ENCODE results near the gene HES2. TPM values are rescaled to one million over a fixed set of nuclear protein-coding genes. Genes with fewer than 3 reads are reported as not detected.

The HES2 gene
- total RNA-seq, 1 experiment from 2014 or later: 1.2 TPM

DNA sequence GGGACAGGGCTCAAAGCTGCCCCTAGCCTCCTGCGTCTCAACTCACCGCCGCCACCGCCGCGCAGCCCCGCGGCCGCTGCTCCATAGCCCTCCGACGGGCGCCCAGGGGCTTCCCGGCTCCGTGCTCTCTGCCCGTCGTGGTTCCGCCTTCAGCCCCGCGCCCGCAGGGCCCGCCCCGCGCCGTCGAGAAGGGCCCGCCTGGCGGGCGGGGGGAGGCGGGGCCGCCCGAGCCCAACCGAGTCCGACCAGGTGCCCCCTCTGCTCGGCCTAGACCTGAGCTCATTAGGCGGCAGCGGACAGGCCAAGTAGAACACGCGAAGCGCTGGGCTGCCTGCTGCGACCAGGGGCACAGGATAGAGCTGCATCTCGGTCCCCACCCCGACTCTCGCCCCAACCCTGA is 46.3 kb upstream of the HES2 start, which contains the start of gene TNFRSF25:
TNFRSF25 (minus strand) TSS at position 151 of the 400 bp plus-strand sequence; CDS start at position 85, 66 bp downstream.
- no peak within 1 kb of the TSS for H3K27ac ChIP-seq (ENCODE audit: insufficient read length, low read depth, low read length)
- H2AK5ac ChIP-seq (ENCODE audit: insufficient read length, low read length): no peak within 1 kb of the TSS
- no peak within 1 kb of the TSS for H3K4me2 ChIP-seq (ENCODE audit: insufficient read depth, insufficient read length, low read length)
- H3K9me3 ChIP-seq (ENCODE audit: control insufficient read depth, low read depth, low read length): no peaks in the 10 kb centered on the region
- no peaks in the 10 kb centered on the region for H3K79me1 ChIP-seq (ENCODE audit: insufficient read depth, low read depth, low read length, poor library complexity, severe bottlenecking)
- H3T11ph ChIP-seq (ENCODE audit: low read length): no peak within 1 kb of the TSS
- H3K9me3 Mint-ChIP-seq: no peaks in the 10 kb centered on the region
- H2BK5ac ChIP-seq (ENCODE audit: insufficient read length, low read length): no peak within 1 kb of the TSS
- peak; percentile 77 for DNase-seq
- no peak within 1 kb of the TSS for H2BK20ac ChIP-seq (ENCODE audit: low read depth, low read length, poor library complexity, severe bottlenecking)
- no peak within 1 kb of the TSS for H2AFZ ChIP-seq (ENCODE audit: low read length)
- H3K27ac Mint-ChIP-seq: no peak within 1 kb of the TSS
- H3K36me3 Mint-ChIP-seq (ENCODE audit: insufficient read depth in 1 of 3, low read depth in 3 of 3): peaks cover 8 to 52% (median 50%) of the 10 kb centered on the region in 3 experiments; a peak in 6 of 7 replicates
- H4K8ac ChIP-seq (replicated peaks; ENCODE audit: insufficient read length, low read depth, low read length): no peak within 1 kb of the TSS
- H3K4me3 Mint-ChIP-seq: no peak within 1 kb of the TSS; a peak in 1 of 5 replicates
- no peaks in the 10 kb centered on the region; the same call in 1 of the 2 replicates for H3K27me3 Mint-ChIP-seq (ENCODE audit: low read depth)
- no peak within 1 kb of the TSS for H3K23ac ChIP-seq (ENCODE audit: insufficient read length, low read depth, low read length)
- no peak within 1 kb of the TSS for H4K5ac ChIP-seq (ENCODE audit: insufficient read length, low read depth, low read length)
- no peak within 1 kb of the TSS for H2BK15ac ChIP-seq (ENCODE audit: low read depth, low read length)
- H3K14ac ChIP-seq (ENCODE audit: insufficient read depth, low read length): no peak within 1 kb of the TSS; the same call in 1 of the 2 replicates
- H4K91ac ChIP-seq (ENCODE audit: insufficient read length, low read depth, low read length): no peak within 1 kb of the TSS
- H3K4me1 ChIP-seq (ENCODE audit: insufficient read depth, low read length): no peaks in the 10 kb centered on the region; the same call in 1 of the 2 replicates
- no peaks in the 10 kb centered on the region for H3K79me2 ChIP-seq (ENCODE audit: insufficient read depth, low read length)
- no peaks in the 10 kb centered on the region for H3K23me2 ChIP-seq (ENCODE audit: insufficient read length, low read depth, low read length, poor library complexity, severe bottlenecking)
- no peak within 1 kb of the TSS for H2BK12ac ChIP-seq (ENCODE audit: insufficient read length, low read depth, low read length)
- no peak within 1 kb of the TSS for H3K56ac ChIP-seq (ENCODE audit: insufficient read length, low read depth, low read length)
- H3K9ac ChIP-seq (ENCODE audit: extremely low read depth, insufficient read length, low read length): no peak within 1 kb of the TSS
- H3K18ac ChIP-seq (ENCODE audit: insufficient read length, low read depth, low read length): no peak within 1 kb of the TSS
- WGBS (ENCODE audit: extremely low coverage, insufficient read length, low lambda C conversion rate): no CpG with 5 or more reads among the region's 43 CpGs
- H3K27me3 ChIP-seq (ENCODE audit: insufficient read depth, low read length): no peaks in the 10 kb centered on the region
- TF ChIP-seq CTCF (conservative IDR thresholded peaks at IDR 0.05): no peak
- no peaks in the 10 kb centered on the region for H4K20me1 ChIP-seq (ENCODE audit: control insufficient read depth, insufficient read depth, insufficient read length)
- no peak within 1 kb of the TSS for H3K4ac ChIP-seq (ENCODE audit: low read depth, low read length)
- H3K4me1 Mint-ChIP-seq: peaks cover 3 to 12% of the 10 kb centered on the region in 2 experiments; a peak in 3 of 4 replicates
- H2BK120ac ChIP-seq (ENCODE audit: low read depth, low read length, poor library complexity, severe bottlenecking): no peak within 1 kb of the TSS
